Sigmoid colon (tissue), 4 donors: ENCODE data around the gene RALB.

Source experiments
- CTCF ChIP-seq, 4 experiments: fragments of 450-650 bp in 3 of 4; fragments of 200-600 bp in 1 of 4; IDR thresholded peaks; one replicate each; pipeline ENCODE4 v1.5.1; 2016 to 2019; ENCODE audit warnings: antibody characterized with exemption in 4 of 4, mild to moderate bottlenecking in 3 of 4, moderate library complexity in 2 of 4
- POLR2A ChIP-seq, 2 donors: fragments of 450-650 bp; IDR thresholded peaks; one replicate each; pipeline ENCODE4 v1.6.1; 2016; ENCODE audit warnings: antibody characterized with exemption in 2 of 2, mild to moderate bottlenecking in 2 of 2, moderate library complexity in 2 of 2
- POLR2AphosphoS5 ChIP-seq, 4 donors: sonication (generic); formaldehyde crosslinking; IDR thresholded peaks; one replicate each; pipeline ENCODE4 v1.6.1; 2017; ENCODE audit warnings: antibody characterized with exemption in 4 of 4

GRCh38 chr2:120254178-120254577, 1.5 kb downstream of the RALB start:
- TF ChIP-seq POLR2A (IDR thresholded peaks at IDR 0.05) (no peak), CTCF (IDR thresholded peaks at IDR 0.05) (no peak), POLR2AphosphoS5 (IDR thresholded peaks at IDR 0.05) (no peak)
